ENCODE data around the gene TCP10L. TPM values are rescaled to one million over a fixed set of nuclear protein-coding genes. Genes with fewer than 3 reads are reported as not detected.
"Not testable (repeated sequence)": the region's sequence is repeated elsewhere in the genome, so short reads cannot be mapped to it uniquely, and the experiment has no call there.

Gene TCP10L
- total RNA-seq, 4 donors from 2014 or later, result 0.19 to 5.6 TPM; not detected in 2

- no peak for TF ChIP-seq POLR2A (IDR thresholded peaks at IDR 0.05)
- TF ChIP-seq CTCF (IDR thresholded peaks at IDR 0.05), result peak in 1 of 6 experiments; percentile 13
- Histone ChIP-seq H3K27ac (peak within 1 kb of the TSS; percentile 79 to 96 (median 95)), H3K4me3 (peak within 1 kb of the TSS; percentile 67 to 98 (median 91)), H3K9me3 (no peaks in the 10 kb centered on the region), H3K27me3 (no peaks in the 10 kb centered on the region), H3K36me3 (peaks cover 0 to 25% (median 0%) of the 10 kb centered on the region in 3 donors), H3K4me1 (peaks cover 7 to 30% (median 12%) of the 10 kb centered on the region in 3 donors)
- peak; percentile 39 for DNase-seq
- intact Hi-C loops (cut with DNase I), result no loop called here
- 0% methylated on average over 4 to 43 of the region's 81 CpGs for WGBS, 2 donors
These were observed 27.0 kb upstream of the TCP10L start, which contains the start of gene CFAP298 for GRCh38 chr21:32612075-32612998. Gene CFAP298 (minus strand): TSS chr21:32612377. CDS start chr21:32612243, 134 bp downstream.

GRCh38 chr21:32611471-32611997 lies 26.2 kb upstream of the TCP10L start:
- Histone ChIP-seq H3K27me3 (no peaks in the 10 kb centered on the region), H3K4me3 (peak overlapping the region; percentile 67 to 98 (median 91)), H3K4me1 (peaks cover 7 to 30% (median 12%) of the 10 kb centered on the region in 3 donors), H3K9me3 (no peaks in the 10 kb centered on the region), H3K27ac (peak overlapping the region; percentile 79 to 96 (median 95)), H3K36me3 (peaks cover 0 to 34% (median under 1%) of the 10 kb centered on the region in 3 donors)
- intact Hi-C loops (cut with DNase I), result no loop called here
- no peak for TF ChIP-seq CTCF (IDR thresholded peaks at IDR 0.05)
- TF ChIP-seq POLR2A (IDR thresholded peaks at IDR 0.05), result no peak
- no peak for DNase-seq
- 0% methylated on average over 28 of the region's 28 CpGs for WGBS, 2 donors

GRCh38 chr21:32610940-32611339 lies 25.6 kb upstream of the TCP10L start:
- H3K9me3 ChIP-seq; intact Hi-C loops (cut with DNase I); H3K27me3 ChIP-seq; DNase-seq: not testable (repeated sequence)
- Histone ChIP-seq H3K4me3 (peak overlapping the region; percentile 67 to 98 (median 91)), H3K36me3 (peaks cover 0 to 39% (median 6%) of the 10 kb centered on the region in 3 donors), H3K4me1 (peaks cover 7 to 30% (median 12%) of the 10 kb centered on the region in 3 donors), H3K27ac (peak overlapping the region in 1 of 4 donors; percentile 96)
- WGBS, 2 donors, result 68 to 74% methylated on average over 17 of the region's 17 CpGs

- Histone ChIP-seq H3K9me3 (no peaks in the 10 kb centered on the region), H3K27ac (no peak overlapping the region), H3K36me3 (peaks cover 5 to 60% (median 26%) of the 10 kb centered on the region in 3 donors), H3K4me3 (no peak overlapping the region), H3K27me3 (no peaks in the 10 kb centered on the region), H3K4me1 (peaks cover 7 to 30% (median 12%) of the 10 kb centered on the region in 3 donors)
- whole genome bisulfite sequencing, 2 donors, result 89 to 92% methylated on average over 4 to 5 of the region's 5 CpGs
- intact Hi-C loops (cut with DNase I), result loop anchor here (10.0 kb wide), 1 partner anchor 204 kb away; no protein-coding TSS in a partner anchor
- no peak for TF ChIP-seq CTCF (IDR thresholded peaks at IDR 0.05)
- no peak for TF ChIP-seq POLR2A (IDR thresholded peaks at IDR 0.05)
- DNase-seq, result no peak
These were observed 23.5 kb upstream of the TCP10L start for GRCh38 chr21:32608851-32609250.

GRCh38 chr21:32605469-32605868 lies 20.1 kb upstream of the TCP10L start:
- Histone ChIP-seq H3K36me3 (peaks cover 6 to 90% (median 39%) of the 10 kb centered on the region in 3 donors), H3K9me3 (no peaks in the 10 kb centered on the region), H3K27me3 (no peaks in the 10 kb centered on the region), H3K27ac (no peak overlapping the region), H3K4me1 (peaks cover 0 to 9% (median 3%) of the 10 kb centered on the region in 3 donors), H3K4me3 (no peak overlapping the region)
- TF ChIP-seq POLR2A (IDR thresholded peaks at IDR 0.05) (no peak), CTCF (IDR thresholded peaks at IDR 0.05) (no peak)
- no peak for DNase-seq
- WGBS, 2 donors, result 79 to 89% methylated on average over 5 to 8 of the region's 8 CpGs
- intact Hi-C loops (cut with DNase I), result loop anchor here (10.0 kb wide), 1 partner anchor 201 kb away; no protein-coding TSS in a partner anchor

Data from esophagus squamous epithelium (tissue), 5 donors.